IPS DF 19.7 (cell line): ENCODE results near the gene IL16.
"Not testable (repeated sequence)": the region's sequence is repeated elsewhere in the genome, so short reads cannot be mapped to it uniquely, and the experiment has no call there.

ENCODE experiments used
- DNase-seq: peaks from one replicate; pipeline ENCODE4 v3.0.0-alpha.2; 2013; ENCODE audit warnings: low read depth, low spot score

IL16 gene

GRCh38 chr15:81311752-81312464, 115.2 kb downstream of the IL16 start:
- DNase-seq, result no peak

- no peak for DNase-seq
These were observed 116.3 kb downstream of the IL16 start for GRCh38 chr15:81312790-81313543.

GRCh38 chr15:81313686-81314085, 117.0 kb downstream of the IL16 start:
- DNase-seq, result no peak

- DNase-seq, result no peak
These were observed 117.7 kb downstream of the IL16 start for GRCh38 chr15:81314378-81314777.

- no peak for DNase-seq
These were observed 118.9 kb downstream of the IL16 start for GRCh38 chr15:81315452-81316175.

- no peak for DNase-seq
These were observed 119.6 kb downstream of the IL16 start for GRCh38 chr15:81316267-81316666.

- no peak for DNase-seq
These were observed 121.0 kb downstream of the IL16 start for GRCh38 chr15:81317642-81318017.

- DNase-seq, result no peak
These were observed 125.0 kb downstream of the IL16 start for GRCh38 chr15:81321667-81322066.

GRCh38 chr15:81322676-81323253, 126.1 kb downstream of the IL16 start:
- no peak for DNase-seq

- DNase-seq, result no peak
These were observed 126.9 kb downstream of the IL16 start for GRCh38 chr15:81323559-81323943.

GRCh38 chr15:81323944-81324881, 127.5 kb downstream of the IL16 start, which contains the start of gene STARD5:
STARD5 (minus strand) TSS chr15:81324141; CDS start chr15:81324099, 42 bp downstream.
- peak; percentile 85 for DNase-seq

GRCh38 chr15:81326466-81327212, 130.0 kb downstream of the IL16 start:
- no peak for DNase-seq

GRCh38 chr15:81327516-81327915, 130.8 kb downstream of the IL16 start:
- no peak for DNase-seq

GRCh38 chr15:81329446-81329845, 132.8 kb downstream of the IL16 start:
- DNase-seq, result no peak

GRCh38 chr15:81330366-81331090, 133.8 kb downstream of the IL16 start:
- DNase-seq, result no peak

GRCh38 chr15:81331141-81331540, 134.5 kb downstream of the IL16 start:
- DNase-seq, result not testable (repeated sequence)

GRCh38 chr15:81331600-81331999, 134.9 kb downstream of the IL16 start:
- DNase-seq, result no peak

GRCh38 chr15:81332326-81332725, 135.6 kb downstream of the IL16 start:
- no peak for DNase-seq

GRCh38 chr15:81333363-81333762, 136.7 kb downstream of the IL16 start:
- DNase-seq, result no peak
